NCI-H1930 (cell line): Measurements from ENCODE around the gene IL6ST.
"Not testable (repeated sequence)": the region's sequence is repeated elsewhere in the genome, so short reads cannot be mapped to it uniquely, and the experiment has no call there.

Source experiments
- DNase-seq, 2 experiments: peaks; one replicate each; lab custom pipeline; 2025; lab: John Stamatoyannopoulos, UW

IL6ST gene

DNA sequence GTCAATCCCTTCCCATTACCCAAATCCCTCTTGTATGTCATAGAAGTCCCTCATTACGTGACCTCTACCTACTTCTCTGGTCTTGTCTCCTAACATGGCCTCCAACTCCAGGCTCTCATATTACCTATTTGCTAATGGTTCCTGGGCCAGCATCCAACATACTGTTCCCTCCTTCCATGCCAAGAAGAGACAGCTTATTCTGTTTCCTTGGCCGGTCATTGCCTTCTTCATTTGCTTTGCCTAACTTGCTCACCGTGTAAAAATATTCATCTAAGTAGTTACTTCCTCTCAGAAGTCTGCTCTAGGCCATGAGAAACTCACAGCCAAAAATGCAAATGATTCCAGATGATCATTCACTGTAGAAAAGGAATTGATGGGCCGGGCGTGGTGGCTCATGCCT is 8.9 kb upstream of the IL6ST start:
- DNase-seq = no peak

GRCh38 chr5:56003179-56003578 is 8.4 kb upstream of the IL6ST start:
- no peak for DNase-seq

GRCh38 chr5:56002303-56002702 is 7.5 kb upstream of the IL6ST start:
- DNase-seq = no peak

- not testable (repeated sequence) for DNase-seq
Measured at GRCh38 chr5:56000221-56000620, 5.5 kb upstream of the IL6ST start.

GRCh38 chr5:55998966-55999365 is 4.2 kb upstream of the IL6ST start:
- DNase-seq = no peak

DNA sequence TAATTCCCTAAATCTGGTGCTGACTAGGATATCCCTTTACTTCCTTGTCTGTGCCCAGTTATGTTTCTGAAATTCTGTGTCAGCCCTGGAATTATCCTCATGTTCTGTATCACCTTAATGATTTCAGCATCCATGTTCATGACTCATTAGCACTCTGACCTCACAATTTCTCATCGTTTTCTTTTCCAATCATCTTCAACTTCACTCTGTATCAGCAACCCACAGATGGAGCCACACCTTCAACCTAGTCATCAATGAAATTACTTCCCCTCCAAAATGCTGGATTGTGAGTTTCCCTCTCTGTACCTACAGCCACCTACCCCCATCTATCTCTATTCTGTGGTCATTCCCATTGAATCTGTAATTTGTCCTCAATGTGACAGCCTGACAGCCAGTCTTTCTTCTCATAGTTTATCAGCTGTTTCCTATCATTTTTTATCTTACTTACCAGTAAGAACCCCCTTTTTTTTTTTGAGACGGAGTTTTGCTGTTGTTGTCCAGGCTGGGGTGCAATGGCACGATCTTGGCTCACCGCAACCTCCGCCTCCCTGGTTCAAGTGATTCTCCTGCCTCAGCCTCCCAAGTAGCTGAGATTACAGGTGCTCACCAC is 3.1 kb upstream of the IL6ST start:
- DNase-seq = no peak

DNA sequence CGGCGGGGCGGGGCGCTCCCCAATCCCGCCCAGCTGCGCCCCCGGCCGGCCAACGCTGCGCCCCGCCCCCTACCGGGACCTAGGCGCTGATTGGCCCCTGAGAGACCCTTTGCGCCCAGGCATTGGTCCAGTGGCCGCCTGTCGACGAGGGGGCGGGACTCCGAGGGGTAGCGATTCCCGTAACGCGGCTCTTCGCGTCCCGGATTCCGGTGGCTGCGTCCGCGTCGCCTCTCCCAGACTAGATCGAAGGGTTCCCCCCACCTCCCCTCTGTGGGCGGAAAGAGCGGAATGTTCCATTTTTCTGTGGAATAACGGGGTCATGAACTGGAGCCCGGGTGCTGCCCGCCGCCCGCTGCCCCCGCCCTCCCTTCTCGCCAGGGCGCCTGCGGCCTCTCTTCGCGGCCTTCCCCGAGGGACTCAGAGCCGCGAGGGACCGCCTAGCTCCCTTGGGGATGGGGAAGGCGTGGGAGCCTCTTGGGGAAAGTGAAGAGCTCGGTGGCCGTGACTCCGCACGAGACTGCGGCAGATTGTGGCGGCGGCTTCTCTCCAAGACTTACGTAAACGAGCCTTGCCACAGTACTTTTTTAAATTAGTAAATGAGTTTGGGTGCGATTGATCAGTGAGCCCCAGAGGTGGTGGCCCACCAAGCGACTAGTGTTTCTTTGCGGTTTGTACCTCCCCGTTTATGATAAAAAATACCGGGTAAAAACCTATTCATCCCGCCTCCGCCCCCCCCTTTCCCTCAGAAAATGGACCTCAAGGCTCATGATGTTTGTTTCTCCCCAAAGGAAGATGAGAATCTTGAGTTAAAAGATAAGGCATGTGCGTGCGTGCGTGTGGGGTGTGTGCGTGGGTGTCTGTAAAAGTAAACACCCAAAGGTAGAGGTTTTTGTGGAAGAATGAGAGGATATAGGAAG is 493 bp upstream of the IL6ST start:
- peak; percentile 83 to 86 for DNase-seq

GRCh38 chr5:55993731-55994494 is 850 bp downstream of the IL6ST start:
- no peak for DNase-seq

DNA sequence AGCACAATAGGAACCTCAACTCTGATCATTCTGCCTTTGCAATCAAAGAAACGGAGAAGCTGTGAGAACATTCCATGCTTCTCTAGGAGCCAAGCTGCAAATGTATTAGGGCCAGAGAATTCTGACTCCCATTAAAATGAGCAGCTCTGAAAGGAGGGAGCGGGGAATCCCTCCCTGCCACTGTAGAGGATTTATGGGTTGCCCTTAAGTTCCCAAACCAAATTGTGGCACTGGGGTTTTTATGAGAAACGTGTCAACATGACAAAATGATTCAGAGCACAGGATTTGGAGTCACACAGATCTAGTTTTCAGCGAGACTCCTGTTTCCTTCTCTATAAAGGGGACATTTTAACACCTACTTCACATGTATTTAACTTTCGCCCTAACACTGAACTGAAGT is 1.8 kb downstream of the IL6ST start:
- no peak for DNase-seq

DNA sequence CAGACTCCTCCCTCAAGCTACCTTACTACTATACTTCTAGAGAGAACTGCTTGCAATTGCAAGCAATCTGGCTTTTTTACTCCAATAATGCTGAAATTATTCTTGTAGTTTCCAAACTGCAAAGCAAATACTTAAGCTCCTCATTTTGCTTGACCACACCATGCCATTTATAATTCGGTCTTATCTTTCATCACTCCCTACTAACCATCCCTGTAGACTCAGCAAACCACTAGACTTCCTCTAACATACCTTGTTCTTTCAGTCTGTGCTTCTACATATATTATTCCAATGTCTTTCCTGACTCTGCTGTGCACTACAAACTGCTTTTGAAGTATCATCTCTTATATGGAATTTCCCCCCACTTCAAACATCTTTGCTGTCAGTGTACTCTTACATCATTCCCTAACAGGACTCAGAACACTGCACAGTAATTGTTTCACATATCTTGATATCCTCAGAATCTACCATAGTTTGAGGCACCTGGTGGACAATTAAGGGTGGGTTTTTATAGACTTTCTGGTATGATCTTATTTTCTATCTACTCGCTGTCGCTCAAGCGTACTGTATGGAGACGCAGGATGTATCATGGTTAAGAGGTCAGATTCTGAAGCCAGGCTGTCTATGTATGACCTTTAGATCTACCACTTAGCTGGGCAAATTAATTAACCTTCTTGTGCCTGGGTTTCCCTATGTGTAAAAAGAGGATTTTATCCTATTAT is 2.8 kb downstream of the IL6ST start:
- no peak for DNase-seq

DNA sequence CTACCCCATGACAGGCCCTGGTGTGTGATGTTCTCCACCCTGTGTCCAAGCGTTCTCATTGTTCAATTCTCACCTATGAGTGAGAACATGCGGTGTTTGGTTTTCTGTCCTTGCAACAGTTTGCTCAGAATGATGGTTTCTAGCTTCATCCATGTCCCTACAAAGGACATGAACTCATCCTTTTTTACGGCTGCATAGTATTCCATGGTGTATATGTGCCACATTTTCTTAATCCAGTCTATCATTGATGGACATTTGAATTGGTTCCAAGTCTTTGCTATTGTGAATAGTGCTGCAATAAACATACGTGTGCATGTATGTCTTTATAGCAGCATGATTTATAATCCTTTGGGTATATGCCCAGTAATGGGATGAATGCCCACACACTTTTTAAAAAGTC is 3.9 kb downstream of the IL6ST start:
- not testable (repeated sequence) for DNase-seq

DNA sequence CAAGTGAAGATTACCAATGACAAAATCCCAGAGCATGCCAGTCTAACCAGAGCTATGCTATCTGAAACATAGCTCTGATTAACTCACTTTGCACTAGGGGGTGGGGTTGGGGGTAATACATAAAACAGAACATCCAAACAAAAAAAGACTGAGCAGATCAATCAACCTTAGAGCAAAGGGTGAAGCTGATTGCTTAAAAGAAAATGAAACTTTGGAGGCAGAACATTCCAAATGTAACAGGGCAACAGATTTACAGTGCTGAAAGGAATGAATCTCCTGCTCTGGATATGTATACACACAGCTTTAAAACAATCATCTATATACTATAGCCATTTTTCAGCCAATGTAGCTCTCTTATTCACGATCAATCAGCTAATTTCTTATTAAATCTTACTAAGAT is 4.9 kb downstream of the IL6ST start:
- no peak for DNase-seq

DNA sequence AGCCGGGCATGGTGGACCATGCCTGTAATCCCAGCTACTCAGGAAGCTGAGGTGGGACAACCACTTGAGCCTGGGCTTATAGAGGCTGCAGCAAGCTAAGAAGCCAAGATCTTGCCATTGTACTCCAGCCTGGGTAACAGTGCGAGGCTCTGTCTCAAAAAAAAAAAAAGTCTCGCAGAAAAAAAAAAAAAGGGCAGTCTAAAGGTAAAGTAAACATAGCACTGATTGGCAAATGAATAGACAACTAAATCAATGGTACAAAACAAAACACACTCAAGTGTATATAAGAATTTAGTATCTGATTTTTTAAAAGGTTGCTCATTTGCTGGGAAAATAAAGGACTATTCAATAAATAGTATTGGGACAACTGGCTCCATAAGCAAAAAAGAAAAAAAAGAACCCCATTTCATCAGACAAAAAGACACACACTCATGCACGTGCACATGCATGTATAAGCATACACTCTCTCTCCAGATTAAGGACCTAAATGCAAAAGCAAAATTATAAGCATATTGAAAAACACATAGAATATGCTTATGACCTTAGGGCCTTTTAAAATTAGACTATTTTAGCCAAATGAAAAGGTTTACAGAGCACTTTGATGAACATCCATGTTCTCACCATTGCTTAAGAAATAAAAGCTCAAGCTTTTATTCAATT is 5.7 kb downstream of the IL6ST start:
- DNase-seq = no peak

DNA sequence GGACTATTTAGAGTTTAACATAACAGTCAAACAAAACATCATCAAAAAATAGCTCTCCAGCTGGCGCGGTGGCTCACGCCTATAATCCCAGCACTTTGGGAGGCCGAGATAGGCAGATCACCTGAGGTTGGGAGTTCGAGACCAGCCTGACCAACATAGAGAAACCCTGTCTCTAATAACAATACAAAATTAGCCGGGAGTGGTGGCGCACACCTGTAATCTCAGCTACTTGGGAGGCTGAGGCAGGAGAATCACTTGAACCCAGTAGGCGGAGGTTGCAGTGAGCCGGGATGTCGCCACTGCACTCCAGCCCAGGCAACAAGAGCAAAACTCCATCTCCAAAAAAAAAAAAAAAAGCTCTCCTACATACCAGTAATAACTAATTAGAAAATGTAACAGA is 6.3 kb downstream of the IL6ST start:
- DNase-seq = not testable (repeated sequence)

DNA sequence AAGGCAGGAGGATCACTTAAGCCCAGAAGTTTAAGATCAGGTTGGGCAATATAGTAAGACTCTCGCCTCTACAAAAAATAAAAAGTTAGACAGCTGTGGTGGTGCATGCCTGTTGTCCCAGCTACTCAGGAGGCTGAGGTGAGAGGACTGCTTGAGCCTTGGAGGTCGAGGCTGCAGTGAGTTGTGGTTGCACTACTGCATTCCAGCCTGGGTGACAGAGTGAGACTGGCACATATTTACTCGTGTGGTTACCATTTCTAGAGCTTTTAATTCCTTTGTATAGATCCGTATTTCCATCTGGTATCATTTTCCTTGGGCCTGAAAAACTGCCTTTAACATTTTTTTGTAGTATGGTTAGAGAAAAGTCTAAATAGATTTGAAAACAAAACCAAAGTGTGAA is 7.8 kb downstream of the IL6ST start:
- no peak for DNase-seq

DNA sequence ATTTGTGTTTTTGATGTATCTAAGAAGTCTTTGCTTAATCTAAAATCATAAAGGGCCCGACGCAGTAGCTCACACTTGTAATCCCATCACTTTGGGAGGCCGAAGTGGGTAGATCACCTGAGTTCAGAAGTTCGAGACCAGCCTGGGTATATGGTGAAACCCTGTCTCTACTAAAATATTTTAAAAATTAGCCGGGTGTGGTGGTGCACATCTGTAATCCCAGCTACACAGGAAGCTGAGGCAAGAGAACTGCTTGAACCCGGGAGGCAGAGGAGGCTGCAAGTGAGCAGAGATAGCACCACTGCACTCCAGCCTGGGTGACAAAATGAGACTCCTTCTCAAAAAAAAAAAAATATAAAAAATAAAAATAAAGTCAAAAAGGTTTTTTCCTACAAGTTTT is 9.6 kb downstream of the IL6ST start:
- DNase-seq = no peak

GRCh38 chr5:55983986-55984385 is 10.8 kb downstream of the IL6ST start:
- no peak for DNase-seq

GRCh38 chr5:55982957-55983381 is 11.8 kb downstream of the IL6ST start:
- DNase-seq = no peak

GRCh38 chr5:55973296-55973695 is 21.5 kb downstream of the IL6ST start:
- DNase-seq = no peak

DNA sequence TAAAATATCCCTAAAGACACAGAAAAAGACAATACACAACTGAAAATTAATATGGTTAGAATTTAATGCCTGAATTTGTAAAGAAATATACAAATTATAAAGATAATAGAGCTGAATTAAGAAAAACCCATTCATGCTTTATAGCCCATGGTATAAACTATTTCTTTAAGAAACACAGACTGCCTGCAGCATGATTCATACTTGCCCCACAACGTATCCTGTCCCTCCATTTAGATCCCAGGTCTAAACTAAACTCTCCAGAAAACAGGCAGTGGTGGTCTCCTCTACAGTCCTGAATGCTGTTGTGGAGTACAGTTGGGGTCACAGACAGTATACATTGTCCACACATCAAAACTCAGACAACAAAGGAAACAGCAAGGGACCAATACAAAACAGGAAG is 24.8 kb downstream of the IL6ST start:
- DNase-seq = no peak

DNA sequence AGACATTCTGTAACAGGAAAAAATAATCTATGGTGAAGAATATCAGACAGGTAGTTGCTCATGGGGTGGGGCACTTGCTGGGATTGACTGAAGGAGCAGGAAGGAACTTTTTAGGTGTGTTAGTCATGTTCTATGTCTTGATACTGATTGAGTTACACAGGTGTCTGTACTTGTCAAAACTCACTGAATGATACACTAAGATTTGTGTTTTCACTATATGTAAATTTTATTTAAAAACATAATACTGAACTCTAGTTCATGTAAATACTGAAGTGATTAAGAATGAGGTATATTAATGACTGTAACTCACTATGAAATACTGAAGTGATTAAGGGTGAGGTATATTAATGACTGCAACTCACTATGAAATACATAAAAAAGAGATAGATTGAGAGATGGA is 28.5 kb downstream of the IL6ST start:
- DNase-seq = no peak

DNA sequence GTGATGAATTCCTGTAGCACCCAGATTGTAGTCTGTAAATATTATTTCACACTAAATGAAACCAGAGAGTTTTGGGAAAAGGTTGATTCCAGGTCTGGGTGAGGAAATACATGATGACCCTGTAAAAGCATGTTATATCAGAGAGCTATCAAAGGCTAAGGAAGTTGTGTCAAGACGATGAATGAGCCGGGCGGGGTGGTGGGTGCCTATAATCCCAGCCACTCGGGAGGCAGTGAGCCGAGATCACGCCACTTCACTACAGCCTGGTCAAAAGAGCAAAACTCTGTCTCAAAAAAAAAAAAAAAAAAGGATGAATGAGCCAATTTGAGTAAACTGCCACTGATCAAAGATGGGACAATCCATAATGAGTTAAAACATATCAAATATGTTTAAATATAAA is 29.2 kb downstream of the IL6ST start:
- DNase-seq = no peak
